Measurements from ENCODE around the gene PXK. TPM values are rescaled to one million over a fixed set of nuclear protein-coding genes. Genes with fewer than 3 reads are reported as not detected.

PXK gene
- total and polyA plus RNA-seq, 7 experiments from 2014 or later: 17.3 to 38.9 (median 23.1) TPM

DNA sequence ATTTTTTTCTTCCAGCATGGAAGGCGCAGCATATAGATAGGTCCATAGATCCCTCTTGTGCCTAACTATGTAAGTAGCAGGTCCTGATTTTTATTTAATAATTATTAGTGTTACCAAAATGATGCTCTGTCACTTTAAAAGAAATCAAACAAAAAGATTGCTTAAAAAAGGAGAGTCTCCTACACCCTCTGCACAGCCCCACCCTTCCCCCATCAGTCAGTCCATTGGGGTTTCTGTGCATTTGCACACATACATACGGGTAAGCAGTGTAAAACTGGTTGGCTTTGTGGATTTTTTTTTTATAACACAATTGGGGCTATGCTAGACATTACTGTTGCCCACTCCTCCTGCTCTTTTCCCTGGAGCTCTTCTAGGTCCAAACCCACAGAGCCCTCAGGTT, 33.6 kb upstream of the PXK start:
- peaks cover 20 to 28% (median 25%) of the 10 kb centered on the region in 5 donors for H3K27me3 Mint-ChIP-seq
- peaks cover 0 to 7% (median 1%) of the 10 kb centered on the region in 5 donors for H3K36me3 Mint-ChIP-seq
- intact Hi-C loops (cut with micrococcal nuclease): no loop called here
- H3K27ac Mint-ChIP-seq: no peak overlapping the region
- Histone ChIP-seq H3K27ac (ENCODE audit: low read depth, low read length) (no peak overlapping the region), H3K9me3 (ENCODE audit: control insufficient read depth in 2 of 3, low read length in 3 of 3) (no peaks in the 10 kb centered on the region), H3K4me1 (ENCODE audit: control insufficient read depth in 2 of 2, insufficient read depth in 2 of 2, low read length in 2 of 2) (no peaks in the 10 kb centered on the region), H3K27me3 (ENCODE audit: control insufficient read depth in 2 of 2, insufficient read depth in 2 of 2, low read length in 2 of 2) (no peaks in the 10 kb centered on the region), H3K4me3 (ENCODE audit: low read length) (no peak overlapping the region), H3K36me3 (ENCODE audit: control insufficient read depth in 2 of 3, insufficient read depth in 3 of 3, low read length in 3 of 3) (no peaks in the 10 kb centered on the region)
- no peak for ATAC-seq
- CTCF ChIA-PET: interaction anchor here (1.4 kb wide), 1 partner anchor 111 kb away, joined by 5 read pairs; no protein-coding TSS in a partner anchor
- H3K9me3 Mint-ChIP-seq: peaks cover 0 to 12% (median 4%) of the 10 kb centered on the region in 11 donors
- H3K4me1 Mint-ChIP-seq: peaks cover 0 to 1% (median 0%) of the 10 kb centered on the region in 7 donors
- H3K4me3 Mint-ChIP-seq: no peak overlapping the region
- POLR2A ChIA-PET: no interaction called here
- DNase-seq: no peak

DNA sequence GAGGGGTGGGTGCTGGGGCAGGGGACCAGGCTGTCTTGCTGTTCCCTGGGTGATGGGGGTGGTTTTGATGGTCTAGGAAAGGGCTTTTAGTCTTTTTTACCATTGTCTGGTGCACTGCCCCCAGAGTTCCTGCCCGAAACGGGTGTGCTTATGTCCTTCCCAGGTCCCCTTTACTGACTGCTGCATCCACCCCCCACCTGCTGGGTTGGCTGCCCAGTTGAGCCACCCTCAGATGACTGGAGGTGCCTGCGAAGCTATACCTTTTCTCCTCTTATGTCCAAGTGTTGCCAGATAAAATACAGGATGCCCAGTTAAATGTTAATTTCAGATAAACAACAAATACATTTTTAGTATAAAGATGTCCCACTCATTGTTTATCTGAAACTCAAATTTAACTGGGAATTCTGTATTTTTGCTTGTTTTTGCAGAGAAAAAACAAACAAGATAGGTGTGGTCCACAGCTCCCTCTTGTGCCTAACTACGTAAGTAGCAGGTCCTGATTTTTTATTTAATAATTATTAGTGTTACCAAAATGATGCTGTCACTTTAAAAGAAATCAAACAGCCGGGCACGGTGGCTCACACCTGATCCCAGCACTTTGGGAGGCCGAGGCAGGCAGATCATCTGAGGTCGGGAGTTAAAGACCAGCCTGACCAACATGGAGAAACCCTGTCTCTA, 32.7 kb upstream of the PXK start:
- ChIA-PET CTCF (interaction anchor here (0.6 to 1.4 kb wide), 2 partner anchors 112 to 196 kb away, joined by 3 to 5 read pairs; no protein-coding TSS in a partner anchor), POLR2A (no interaction called here)
- peaks cover 20 to 28% (median 25%) of the 10 kb centered on the region in 5 donors for H3K27me3 Mint-ChIP-seq
- ATAC-seq: peak; percentile 38
- Histone ChIP-seq H3K27ac (ENCODE audit: low read depth, low read length) (no peak overlapping the region), H3K27me3 (ENCODE audit: control insufficient read depth in 2 of 2, insufficient read depth in 2 of 2, low read length in 2 of 2) (no peaks in the 10 kb centered on the region), H3K4me1 (ENCODE audit: control insufficient read depth in 2 of 2, insufficient read depth in 2 of 2, low read length in 2 of 2) (no peaks in the 10 kb centered on the region), H3K36me3 (ENCODE audit: control insufficient read depth in 2 of 3, insufficient read depth in 3 of 3, low read length in 3 of 3) (no peaks in the 10 kb centered on the region), H3K9me3 (ENCODE audit: control insufficient read depth in 2 of 3, low read length in 3 of 3) (no peaks in the 10 kb centered on the region), H3K4me3 (ENCODE audit: low read length) (no peak overlapping the region)
- H3K36me3 Mint-ChIP-seq: peaks cover 0 to 6% (median 0%) of the 10 kb centered on the region in 5 donors
- H3K4me1 Mint-ChIP-seq: peaks cover 0 to 1% (median 0%) of the 10 kb centered on the region in 7 donors
- no peak overlapping the region for H3K4me3 Mint-ChIP-seq
- peaks cover 0 to 12% (median 4%) of the 10 kb centered on the region in 11 donors for H3K9me3 Mint-ChIP-seq
- intact Hi-C loops (cut with micrococcal nuclease): loop anchor here (1.0 kb wide), 1 partner anchor 113 kb away; no protein-coding TSS in a partner anchor
- H3K27ac Mint-ChIP-seq: no peak overlapping the region
- no peak for DNase-seq

DNA sequence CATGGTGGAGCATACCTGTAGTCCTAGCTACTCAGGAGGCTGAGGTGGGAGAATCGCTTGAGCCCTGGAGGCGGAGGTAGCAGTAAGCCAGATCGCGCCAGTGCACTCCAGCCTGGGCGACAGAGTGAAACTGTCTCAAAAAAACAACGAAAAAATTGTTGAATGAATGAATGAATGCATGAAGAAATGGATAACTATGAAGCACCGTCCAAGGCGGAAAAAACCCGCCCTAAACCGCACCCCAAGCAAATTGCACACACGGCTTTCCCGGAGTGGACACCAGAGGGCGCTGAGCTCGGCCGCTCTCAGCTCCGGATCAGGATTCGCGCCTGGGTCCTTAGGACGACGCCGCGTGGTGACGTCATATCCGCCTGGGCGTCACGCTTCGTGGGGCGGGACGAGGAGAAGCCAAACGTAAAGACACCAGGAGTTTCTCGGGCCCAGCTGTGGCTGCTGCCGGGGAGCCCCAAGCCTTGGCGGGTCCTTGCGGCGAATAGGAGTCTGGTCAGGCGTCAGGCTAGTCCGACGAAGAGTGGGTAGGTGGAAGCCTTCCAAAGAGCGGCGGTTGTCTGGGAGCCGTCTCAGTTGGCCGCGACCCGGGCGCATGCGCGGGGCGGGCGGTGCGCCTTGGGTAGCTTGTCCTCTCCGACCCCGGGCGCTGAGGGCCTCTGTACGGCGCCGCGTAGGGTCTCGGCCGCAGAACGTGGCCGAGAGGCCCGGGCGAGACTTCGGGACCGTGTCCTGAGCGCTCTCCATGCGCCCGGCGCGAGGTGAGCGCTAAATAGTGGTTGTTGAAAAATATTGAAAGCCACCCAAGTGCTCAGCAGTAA, 26.6 kb upstream of the PXK start, which contains the start of the genes HTD2 and RPP14:
TSS of gene HTD2 (plus strand) at position 639 of the 830 bp plus-strand sequence. CDS start 11,094 bp downstream, outside the sequence.
TSS of gene RPP14 (plus strand) at position 364 of the 830 bp plus-strand sequence. CDS start 4,085 bp downstream, outside the sequence.
- H3K36me3 Mint-ChIP-seq: peaks cover 0 to 13% (median 7%) of the 10 kb centered on the region in 5 donors
- peak within 1 kb of the TSS; percentile 94 to 99 (median 97) for H3K4me3 Mint-ChIP-seq
- Histone ChIP-seq H3K4me3 (ENCODE audit: low read length) (peak within 1 kb of the TSS; percentile 90), H3K27me3 (ENCODE audit: control insufficient read depth in 2 of 2, insufficient read depth in 2 of 2, low read length in 2 of 2) (no peaks in the 10 kb centered on the region), H3K4me1 (ENCODE audit: control insufficient read depth in 2 of 2, insufficient read depth in 2 of 2, low read length in 2 of 2) (peaks cover 21 to 24% of the 10 kb centered on the region in 2 donors), H3K36me3 (ENCODE audit: control insufficient read depth in 2 of 3, insufficient read depth in 3 of 3, low read length in 3 of 3) (peaks cover 0 to 14% (median 1%) of the 10 kb centered on the region in 3 experiments), H3K27ac (ENCODE audit: low read depth, low read length) (peak within 1 kb of the TSS; percentile 98), H3K9me3 (ENCODE audit: control insufficient read depth in 2 of 3, low read length in 3 of 3) (no peaks in the 10 kb centered on the region)
- intact Hi-C loops (cut with micrococcal nuclease): loop anchor here (1.0 to 5.0 kb wide), 19 partner anchors 26 to 1623 kb away; partner anchors contain the start of genes ABHD6 (in 2 of the 2), FLNB (in 2 of the 2), PDHB (in 2 of the 2) and SLMAP (in 2 of the 2)
- DNase-seq (peak; percentile 96 to 99 (median 98)), ATAC-seq (peak; percentile 95)
- peak within 1 kb of the TSS; percentile 99 to 100 (median 99) for H3K27ac Mint-ChIP-seq
- peaks cover 0 to 15% (median 3%) of the 10 kb centered on the region in 11 donors for H3K9me3 Mint-ChIP-seq
- POLR2A ChIA-PET: interaction anchor here (0.6 to 4.0 kb wide), 19 partner anchors 12 to 750 kb away, joined by 3 to 29 read pairs (median 5); partner anchors contain the start of genes ABHD6, FLNB, KCTD6 and PDE12
- H3K4me1 Mint-ChIP-seq: peaks cover 28 to 47% (median 36%) of the 10 kb centered on the region in 7 donors
- H3K27me3 Mint-ChIP-seq: peaks cover 5 to 13% (median 8%) of the 10 kb centered on the region in 5 donors
- CTCF ChIA-PET: interaction anchor here (0.7 to 4.3 kb wide), 21 partner anchors 11 to 324 kb away, joined by 3 to 42 read pairs (median 5); partner anchors contain the start of genes ABHD6, KCTD6 and PXK

DNA sequence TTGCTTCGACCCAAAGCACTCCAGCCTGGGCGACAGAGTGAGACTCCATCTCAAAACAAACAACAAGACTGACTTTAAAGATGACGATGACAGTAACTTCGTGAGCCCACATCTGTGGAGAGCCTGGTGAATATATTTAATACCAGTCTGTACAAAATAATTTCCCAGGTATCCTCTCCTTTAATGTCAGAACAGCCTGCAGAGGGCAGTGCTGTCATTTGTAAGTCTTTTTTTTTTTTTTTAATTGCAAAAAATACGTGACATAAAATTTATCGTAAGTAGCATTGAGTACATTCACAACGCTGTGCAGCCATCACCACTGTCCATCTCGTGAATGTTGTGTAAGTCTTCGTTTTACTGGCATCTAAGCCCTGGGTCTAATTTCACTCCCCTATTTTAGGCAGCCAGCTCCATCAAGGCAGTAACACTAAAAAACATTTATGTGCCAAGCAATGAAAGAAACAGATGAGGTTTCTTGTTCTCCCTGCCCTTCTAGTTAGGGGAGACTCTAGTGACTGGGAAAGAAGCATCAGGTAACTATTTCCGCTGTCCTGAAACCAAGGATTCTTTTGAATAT, 25.0 kb upstream of the PXK start:
- ATAC-seq: no peak
- DNase-seq: peak in 7 of 9 donors; percentile 11 to 57 (median 40)
- H3K4me1 Mint-ChIP-seq: peaks cover 28 to 48% (median 38%) of the 10 kb centered on the region in 7 donors
- Histone ChIP-seq H3K36me3 (ENCODE audit: control insufficient read depth in 2 of 3, insufficient read depth in 3 of 3, low read length in 3 of 3) (peaks cover 0 to 28% (median 14%) of the 10 kb centered on the region in 3 experiments), H3K4me3 (ENCODE audit: low read length) (peak overlapping the region; percentile 90), H3K27ac (ENCODE audit: low read depth, low read length) (peak overlapping the region; percentile 98), H3K9me3 (ENCODE audit: control insufficient read depth in 2 of 3, low read length in 3 of 3) (no peaks in the 10 kb centered on the region), H3K4me1 (ENCODE audit: control insufficient read depth in 2 of 2, insufficient read depth in 2 of 2, low read length in 2 of 2) (peaks cover 21 to 24% of the 10 kb centered on the region in 2 donors), H3K27me3 (ENCODE audit: control insufficient read depth in 2 of 2, insufficient read depth in 2 of 2, low read length in 2 of 2) (no peaks in the 10 kb centered on the region)
- intact Hi-C loops (cut with micrococcal nuclease): loop anchor here (1.0 to 5.0 kb wide), 11 partner anchors 25 to 1625 kb away; partner anchors contain the start of genes CFAP20DC (in 1 of the 2), FLNB (in 1 of the 2), PXK (in 1 of the 2) and SLMAP (in 1 of the 2)
- H3K27ac Mint-ChIP-seq: peak overlapping the region; percentile 38 to 100 (median 99)
- H3K4me3 Mint-ChIP-seq: peak overlapping the region; percentile 94 to 99 (median 97)
- H3K9me3 Mint-ChIP-seq: peaks cover 0 to 3% (median 0%) of the 10 kb centered on the region in 11 donors
- peaks cover 0 to 17% (median 9%) of the 10 kb centered on the region in 5 donors for H3K36me3 Mint-ChIP-seq
- POLR2A ChIA-PET: interaction anchor here (1.8 to 4.0 kb wide), 5 partner anchors 14 to 185 kb away, joined by 5 to 29 read pairs (median 7); partner anchors contain the start of genes KCTD6 and PXK
- H3K27me3 Mint-ChIP-seq: no peaks in the 10 kb centered on the region
- CTCF ChIA-PET: interaction anchor here (0.6 to 4.3 kb wide), 11 partner anchors 10 to 1006 kb away, joined by 3 to 42 read pairs (median 6); partner anchors contain the start of gene PXK

DNA sequence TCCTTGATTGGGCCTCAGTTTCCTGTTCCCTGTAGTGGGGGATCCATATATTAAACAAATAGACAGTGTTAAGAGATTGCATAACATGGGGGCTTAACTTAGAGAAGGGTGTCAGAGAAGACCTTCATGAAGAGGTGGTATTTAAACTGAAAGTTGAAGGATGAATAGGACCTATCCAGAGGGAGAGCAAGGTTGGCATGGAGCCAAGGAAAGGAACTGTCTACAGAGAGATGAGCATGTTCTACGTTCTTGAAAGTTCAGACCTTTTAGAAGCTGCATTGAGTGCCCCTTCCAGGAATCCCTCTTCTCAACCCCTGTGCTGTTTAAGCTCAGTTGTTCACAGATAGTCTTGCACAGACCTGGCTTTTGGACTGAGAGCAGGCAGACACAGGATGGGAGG, 24.0 kb upstream of the PXK start:
- ATAC-seq (no peak), DNase-seq (no peak)
- H3K36me3 ChIP-seq (ENCODE audit: control insufficient read depth in 2 of 3, insufficient read depth in 3 of 3, low read length in 3 of 3): peaks cover 0 to 38% (median 15%) of the 10 kb centered on the region in 3 experiments
- Mint-ChIP-seq H3K4me1 (peaks cover 28 to 55% (median 41%) of the 10 kb centered on the region in 7 donors), H3K9me3 (peaks cover 0 to 3% (median 0%) of the 10 kb centered on the region in 11 donors), H3K27me3 (no peaks in the 10 kb centered on the region), H3K4me3 (peak overlapping the region in 9 of 10 donors; percentile 39 to 99 (median 95)), H3K36me3 (peaks cover 0 to 19% (median 9%) of the 10 kb centered on the region in 5 donors), H3K27ac (peak overlapping the region; percentile 7 to 100 (median 51))
- H3K4me1 ChIP-seq (ENCODE audit: control insufficient read depth in 2 of 2, insufficient read depth in 2 of 2, low read length in 2 of 2): peaks cover 21 to 24% of the 10 kb centered on the region in 2 donors
- no peak overlapping the region for H3K4me3 ChIP-seq (ENCODE audit: low read length)
- POLR2A ChIA-PET: interaction anchor here (1.8 to 4.0 kb wide), 2 partner anchors 13 to 23 kb away, joined by 5 to 29 read pairs; partner anchors contain the start of gene PXK
- peak overlapping the region; percentile 98 for H3K27ac ChIP-seq (ENCODE audit: low read depth, low read length)
- H3K27me3 ChIP-seq (ENCODE audit: control insufficient read depth in 2 of 2, insufficient read depth in 2 of 2, low read length in 2 of 2): no peaks in the 10 kb centered on the region
- intact Hi-C loops (cut with micrococcal nuclease): loop anchor here in 1 of 2 donors (5.0 kb wide), 1 partner anchor 279 kb away; no protein-coding TSS in a partner anchor
- CTCF ChIA-PET: interaction anchor here (0.6 to 4.3 kb wide), 6 partner anchors 9 to 908 kb away, joined by 3 to 42 read pairs (median 7); no protein-coding TSS in a partner anchor
- H3K9me3 ChIP-seq (ENCODE audit: control insufficient read depth in 2 of 3, low read length in 3 of 3): no peaks in the 10 kb centered on the region

Data from naive thymus-derived CD4-positive, alpha-beta T cell (primary cell).